Measurements from ENCODE around the gene KIRREL3. TPM values are rescaled to one million over a fixed set of nuclear protein-coding genes. Genes with fewer than 3 reads are reported as not detected.

Gene KIRREL3
- total and polyA plus RNA-seq, 2 donors (not counting 3 experiments of a cell fraction or from before 2014, with no cell fraction given), result not detected

DNA sequence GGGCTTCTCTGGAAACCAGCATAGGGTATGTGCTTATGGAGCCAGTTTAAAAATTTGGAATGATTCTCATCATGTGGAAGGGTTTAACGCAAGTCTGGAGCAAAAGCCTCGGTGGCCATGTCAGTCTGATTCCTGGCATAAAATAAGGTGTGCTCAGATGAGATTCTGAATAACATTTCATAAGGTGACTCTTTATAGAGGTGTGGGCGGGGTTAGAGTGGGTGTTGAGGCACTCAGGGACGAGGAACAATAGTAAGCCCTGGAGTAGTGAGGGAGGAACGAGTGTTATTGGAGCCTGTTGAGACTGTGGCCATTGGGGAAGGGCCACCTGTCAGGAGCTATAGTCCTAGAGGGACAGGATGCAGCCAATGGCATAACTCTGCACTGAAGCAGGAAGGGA, 13.0 kb upstream of the KIRREL3 start:
- no peak overlapping the region for H3K27ac ChIP-seq (ENCODE audit: insufficient read depth, low read depth, low read length)
- H2AFZ ChIP-seq (ENCODE audit: low read depth, low read length), result no peak overlapping the region
- no peak overlapping the region for H3K4me3 ChIP-seq (replicated peaks in 1 of 3; ENCODE audit: insufficient read depth in 1 of 3, low read depth in 1 of 3, low read length in 3 of 3)
- BruUV-seq (replicated peaks), result no TSS peak
- H3K4me2 ChIP-seq (ENCODE audit: insufficient read depth, low read length), result no peak overlapping the region
- DNase-seq (ENCODE audit: low read depth, low spot score), result no peak
- TF ChIP-seq POLR2AphosphoS5 (IDR thresholded peaks at IDR 0.05; ENCODE audit: insufficient read depth, low read depth, low read length) (no peak), MAX (IDR thresholded peaks at IDR 0.05; ENCODE audit: insufficient read depth, insufficient read length) (no peak), MYC (IDR thresholded peaks at IDR 0.05; ENCODE audit: low read depth, low read length) (no peak), EZH2 (IDR thresholded peaks at IDR 0.05; ENCODE audit: borderline replicate concordance, low read depth, low read length, severe bottlenecking) (no peak)
- intact Hi-C loops (cut with micrococcal nuclease), result no loop called here
- ChIA-PET POLR2A (no interaction called here), CTCF (no interaction called here)
- no peaks in the 10 kb centered on the region for H4K20me1 ChIP-seq (replicated peaks; ENCODE audit: control insufficient read depth, extremely low read depth, insufficient read depth, low read length)
- H3K9me1 ChIP-seq (replicated peaks; ENCODE audit: control insufficient read depth, extremely low read depth, insufficient read depth, low read length), result no peaks in the 10 kb centered on the region
- H3K9ac ChIP-seq (replicated peaks; ENCODE audit: extremely low read depth, insufficient read depth, low read length), result no peak overlapping the region
- no peaks in the 10 kb centered on the region for H3K79me2 ChIP-seq (ENCODE audit: control insufficient read depth, insufficient read depth, low read length)
- no peaks in the 10 kb centered on the region for H3K27me3 ChIP-seq (ENCODE audit: control insufficient read depth in 2 of 2, insufficient read depth in 2 of 2, low read length in 2 of 2)
- dilution Hi-C loops (cut with MboI; ENCODE audit: extremely low pct_ligation_motif_present, low sequenced_read_pairs), result no loop called here
- no peaks in the 10 kb centered on the region for H3K4me1 ChIP-seq (ENCODE audit: control insufficient read depth, extremely low read depth, insufficient read depth, low read length)
- no peaks in the 10 kb centered on the region for H3K36me3 ChIP-seq (ENCODE audit: control insufficient read depth in 2 of 2, extremely low read depth in 1 of 2, insufficient read depth in 2 of 2, low read length in 2 of 2)
- no peaks in the 10 kb centered on the region for H3K9me3 ChIP-seq (replicated peaks; ENCODE audit: control insufficient read depth, insufficient read depth, low read length)
- no peak for FAIRE-seq

DNA sequence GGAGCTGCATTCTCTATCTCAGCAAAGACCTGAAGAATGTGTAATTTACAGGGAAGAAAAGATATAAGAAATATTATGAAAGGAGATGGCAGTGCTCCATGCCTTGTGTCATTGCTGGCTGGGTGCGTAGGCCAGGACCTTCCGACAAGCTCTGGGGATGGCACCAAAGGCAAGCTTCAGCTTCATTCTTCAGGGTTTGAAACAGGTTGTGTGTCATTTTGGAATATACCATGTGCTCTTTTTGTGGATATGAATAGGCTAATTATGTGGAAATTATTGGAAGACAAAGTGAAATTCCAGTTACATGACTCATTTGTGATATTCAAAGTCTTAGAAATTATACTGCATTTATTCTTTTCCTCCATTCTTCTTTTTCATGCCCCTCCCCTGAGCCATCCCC, 5.7 kb upstream of the KIRREL3 start:
- Histone ChIP-seq H3K27me3 (ENCODE audit: control insufficient read depth in 2 of 2, insufficient read depth in 2 of 2, low read length in 2 of 2) (peaks cover 9 to 12% of the 10 kb centered on the region in 2 experiments), H3K9me3 (replicated peaks; ENCODE audit: control insufficient read depth, insufficient read depth, low read length) (no peaks in the 10 kb centered on the region), H4K20me1 (replicated peaks; ENCODE audit: control insufficient read depth, extremely low read depth, insufficient read depth, low read length) (no peaks in the 10 kb centered on the region), H3K9me1 (replicated peaks; ENCODE audit: control insufficient read depth, extremely low read depth, insufficient read depth, low read length) (no peaks in the 10 kb centered on the region), H3K27ac (ENCODE audit: insufficient read depth, low read depth, low read length) (no peak overlapping the region), H3K4me3 (replicated peaks in 1 of 3; ENCODE audit: insufficient read depth in 1 of 3, low read depth in 1 of 3, low read length in 3 of 3) (no peak overlapping the region), H3K79me2 (ENCODE audit: control insufficient read depth, insufficient read depth, low read length) (no peaks in the 10 kb centered on the region), H3K4me2 (ENCODE audit: insufficient read depth, low read length) (no peak overlapping the region), H3K9ac (replicated peaks; ENCODE audit: extremely low read depth, insufficient read depth, low read length) (no peak overlapping the region), H3K4me1 (ENCODE audit: control insufficient read depth, extremely low read depth, insufficient read depth, low read length) (no peaks in the 10 kb centered on the region), H2AFZ (ENCODE audit: low read depth, low read length) (no peak overlapping the region), H3K36me3 (ENCODE audit: control insufficient read depth in 2 of 2, extremely low read depth in 1 of 2, insufficient read depth in 2 of 2, low read length in 2 of 2) (no peaks in the 10 kb centered on the region)
- CTCF ChIA-PET, result no interaction called here
- dilution Hi-C loops (cut with MboI; ENCODE audit: extremely low pct_ligation_motif_present, low sequenced_read_pairs), result no loop called here
- TF ChIP-seq FOS (IDR thresholded peaks at IDR 0.05; ENCODE audit: borderline replicate concordance, insufficient read depth, low read length), result no peak
- no peak for TF ChIP-seq CTCF (IDR thresholded peaks at IDR 0.05; ENCODE audit: extremely low read depth in 1 of 2, insufficient read depth in 1 of 2, low read depth in 1 of 2, low read length in 2 of 2)
- no peak for TF ChIP-seq POLR2A (IDR thresholded peaks at IDR 0.05; ENCODE audit: low read depth, low read length)
- TF ChIP-seq MAX (IDR thresholded peaks at IDR 0.05; ENCODE audit: insufficient read depth, insufficient read length), result no peak
- no peak for TF ChIP-seq POLR2AphosphoS5 (IDR thresholded peaks at IDR 0.05; ENCODE audit: insufficient read depth, low read depth, low read length)
- no peak for TF ChIP-seq JUN (IDR thresholded peaks at IDR 0.05; ENCODE audit: borderline replicate concordance, insufficient read depth, insufficient read length, low read depth)
- TF ChIP-seq EZH2 (IDR thresholded peaks at IDR 0.05; ENCODE audit: borderline replicate concordance, low read depth, low read length, severe bottlenecking), result no peak
- no peak for TF ChIP-seq GATA2 (IDR thresholded peaks at IDR 0.05; ENCODE audit: insufficient read depth, insufficient read length, low read depth, low read length)
- BruUV-seq (replicated peaks), result no TSS peak
- POLR2A ChIA-PET, result no interaction called here
- DNase-seq (ENCODE audit: low read depth, low spot score) (no peak), FAIRE-seq (no peak)
- intact Hi-C loops (cut with micrococcal nuclease), result no loop called here

All from endothelial cell of umbilical vein (primary cell).